Thoracic aorta (tissue), 2 donors: ENCODE data around the gene BCL2. TPM values are rescaled to one million over a fixed set of nuclear protein-coding genes. Genes with fewer than 3 reads are reported as not detected.
A peak's percentile ranks its signal among the peaks of the same experiment; 100 is the strongest.

Experiments used
- ATAC-seq: fragments of 150-250 bp; one replicate; pipeline ENCODE4 v1.8.0; 2017; ENCODE audit warnings: low read depth; ENCODE audit not compliant: insufficient number of reproducible peaks, low FRiP score
- DNase-seq: peaks from one replicate; pipeline ENCODE4 v3.0.0-alpha.2; 2020; ENCODE audit warnings: low spot score
- H3K27ac ChIP-seq, 2 donors: fragments of 200-600 bp; sonication (generic); 1 replicate in 1 of 2; 2 replicates in 1 of 2; pipeline ENCODE4 v1.5.1; 2016; ENCODE audit warnings: mild to moderate bottlenecking in 2 of 2, moderate library complexity in 2 of 2
- H3K27me3 ChIP-seq: fragments of 200-600 bp; sonication (generic); replicated peaks from 2 replicates; pipeline ENCODE4 v1.6.0; 2016; ENCODE audit warnings: mild to moderate bottlenecking; ENCODE audit not compliant: insufficient read depth
- H3K36me3 ChIP-seq: fragments of 200-600 bp; sonication (generic); one replicate; pipeline ENCODE4 v1.5.1; 2016
- H3K4me1 ChIP-seq, 2 donors: fragments of 200-600 bp; sonication (generic); 1 replicate in 1 of 2; 2 replicates in 1 of 2; pipeline versions ENCODE4 v1.5.1 to v1.6.0; 2016; ENCODE audit warnings: low read depth in 2 of 2, mild to moderate bottlenecking in 1 of 2; ENCODE audit not compliant: control insufficient read depth in 1 of 2
- H3K4me3 ChIP-seq: fragments of 200-600 bp; sonication (generic); 2 replicates; pipeline ENCODE4 v1.5.1; 2016; ENCODE audit warnings: mild to moderate bottlenecking
- H3K9me3 ChIP-seq: fragments of 200-600 bp; sonication (generic); 2 replicates; pipeline ENCODE4 v1.5.1; 2016
- CTCF ChIP-seq: fragments of 200-600 bp; sonication (generic); IDR thresholded peaks from one replicate; pipeline ENCODE4 v1.5.1; 2019; ENCODE audit warnings: antibody characterized with exemption
- total RNA-seq, 2 donors: library from RNA; depleted of rRNA; stranded (reverse); fragments of >200 nt; gene quantifications; one replicate each; pipeline versions ENCODE4 v1.1.0 to v1.2.3, GENCODE V29; 2016

BCL2 gene
- total RNA-seq, 2 donors from 2014 or later, result 22.9 to 29.3 TPM

- no peak for TF ChIP-seq CTCF
- H3K36me3 ChIP-seq, result no peaks in the 10 kb centered on the region
- peak overlapping the region; percentile 76 to 80 for H3K27ac ChIP-seq
- DNase-seq (no peak), ATAC-seq (no peak)
- no peaks in the 10 kb centered on the region for H3K27me3 ChIP-seq
- H3K4me3 ChIP-seq, result peak overlapping the region; percentile 53
- peaks cover 12 to 38% of the 10 kb centered on the region in 2 donors for H3K4me1 ChIP-seq
- H3K9me3 ChIP-seq, result no peaks in the 10 kb centered on the region
Measured at GRCh38 chr18:63207835-63208234, 111.7 kb downstream of the BCL2 start.

DNA sequence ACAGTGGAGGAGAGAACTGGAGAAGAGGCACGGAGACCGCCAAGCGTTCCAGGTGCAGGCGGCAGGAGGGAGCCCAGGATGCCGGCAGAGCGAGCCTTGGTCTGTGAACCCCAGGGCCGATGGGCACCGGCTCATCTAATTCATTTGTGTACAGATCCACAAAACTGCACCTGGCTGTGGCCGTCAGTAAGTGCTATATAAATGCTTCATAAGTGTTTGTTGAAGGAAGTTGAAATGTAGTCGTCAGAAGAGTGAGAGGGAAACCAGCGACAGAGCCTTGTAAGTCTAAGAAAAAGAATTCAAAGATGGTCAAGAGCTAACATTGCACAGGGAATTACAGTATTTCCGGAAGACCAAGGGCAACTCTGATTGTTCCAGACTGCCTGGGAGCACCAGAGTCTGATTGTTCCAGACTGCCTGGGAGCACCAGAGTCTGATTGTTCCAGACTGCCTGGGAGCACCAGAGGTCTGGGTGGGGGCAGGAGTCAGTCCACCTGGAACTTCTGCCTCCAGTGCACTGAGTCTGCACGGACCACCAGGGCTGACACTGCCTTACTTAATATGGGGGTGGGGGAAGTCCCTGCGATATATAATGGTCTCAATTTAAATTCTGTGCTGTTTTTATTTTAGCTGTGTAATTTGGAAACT is 112.3 kb downstream of the BCL2 start:
- H3K36me3 ChIP-seq, result no peaks in the 10 kb centered on the region
- H3K27ac ChIP-seq, result peak overlapping the region; percentile 76 to 80
- no peaks in the 10 kb centered on the region for H3K9me3 ChIP-seq
- ATAC-seq (no peak), DNase-seq (no peak)
- TF ChIP-seq CTCF, result peak; percentile 7
- H3K4me1 ChIP-seq, result peaks cover 12 to 38% of the 10 kb centered on the region in 2 donors
- H3K27me3 ChIP-seq, result no peaks in the 10 kb centered on the region
- no peak overlapping the region for H3K4me3 ChIP-seq

GRCh38 chr18:63206433-63207142 is 113.0 kb downstream of the BCL2 start:
- Histone ChIP-seq H3K9me3 (no peaks in the 10 kb centered on the region), H3K4me3 (no peak overlapping the region), H3K36me3 (no peaks in the 10 kb centered on the region), H3K27ac (peak overlapping the region; percentile 76 to 80), H3K27me3 (no peaks in the 10 kb centered on the region), H3K4me1 (peaks cover 12 to 38% of the 10 kb centered on the region in 2 donors)
- TF ChIP-seq CTCF, result no peak
- ATAC-seq (no peak), DNase-seq (no peak)

DNA sequence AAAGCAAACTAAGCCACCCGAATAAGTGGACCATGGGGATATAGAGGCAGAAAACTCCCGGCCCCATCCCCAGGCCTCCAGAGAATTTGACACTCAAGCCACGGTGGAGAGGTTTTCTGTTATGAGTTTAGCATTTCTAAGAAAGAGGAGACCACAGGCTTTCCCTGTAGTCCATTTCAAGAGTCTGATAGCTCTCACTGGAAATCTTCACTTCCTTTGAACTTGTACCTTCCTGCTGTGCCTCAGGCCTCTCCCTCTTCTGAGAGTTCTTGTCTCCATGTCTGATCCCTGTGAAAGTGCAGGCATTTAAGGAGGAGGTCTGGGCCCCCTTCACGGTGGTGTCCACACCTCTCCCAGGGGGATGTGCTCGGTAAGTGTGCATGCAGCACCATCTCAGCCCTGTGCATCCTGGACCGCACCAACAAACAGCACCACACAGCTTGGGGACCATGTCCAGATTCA is 113.7 kb downstream of the BCL2 start:
- no peaks in the 10 kb centered on the region for H3K9me3 ChIP-seq
- H3K27ac ChIP-seq, result no peak overlapping the region
- H3K36me3 ChIP-seq, result no peaks in the 10 kb centered on the region
- no peak for TF ChIP-seq CTCF
- H3K27me3 ChIP-seq, result no peaks in the 10 kb centered on the region
- no peak overlapping the region for H3K4me3 ChIP-seq
- peaks cover 12 to 38% of the 10 kb centered on the region in 2 donors for H3K4me1 ChIP-seq
- DNase-seq, result no peak
- ATAC-seq, result no peak

- Histone ChIP-seq H3K27me3 (no peaks in the 10 kb centered on the region), H3K9me3 (no peaks in the 10 kb centered on the region), H3K4me1 (peaks cover 10 to 28% of the 10 kb centered on the region in 2 donors), H3K36me3 (no peaks in the 10 kb centered on the region), H3K4me3 (no peak overlapping the region), H3K27ac (no peak overlapping the region)
- DNase-seq, result no peak
- no peak for ATAC-seq
- no peak for TF ChIP-seq CTCF
Measured at GRCh38 chr18:63203497-63203896, 116.1 kb downstream of the BCL2 start.
